ENCODE data around the gene LRP1. TPM values are rescaled to one million over a fixed set of nuclear protein-coding genes. Genes with fewer than 3 reads are reported as not detected.

LRP1 gene
- total RNA-seq, 1 donor from 2014 or later = 0.95 TPM

- DNase-seq (no peak), ATAC-seq (ENCODE audit: low read depth) (peak; percentile 26)
- Mint-ChIP-seq H3K4me1 (peaks cover 29% of the 10 kb centered on the region), H3K27ac (peak overlapping the region; percentile 50), H3K36me3 (ENCODE audit: low read depth) (peaks cover 92% of the 10 kb centered on the region), H3K9me3 (no peaks in the 10 kb centered on the region), H3K4me3 (no peak overlapping the region), H3K27me3 (no peaks in the 10 kb centered on the region)
- CTCF ChIA-PET = no interaction called here
- POLR2A ChIA-PET = interaction anchor here (16.5 to 17.0 kb wide), 3 partner anchors 2 to 28 kb away, joined by 337 to 692 read pairs (median 692); partner anchors contain the start of genes NAB2, NEMP1 and STAT6
- intact Hi-C loops (cut with micrococcal nuclease) = no loop called here
- TF ChIP-seq CTCF (IDR thresholded peaks at IDR 0.05) = no peak
Measured at GRCh38 chr12:57101892-57102695, 26.2 kb upstream of the LRP1 start.

DNA sequence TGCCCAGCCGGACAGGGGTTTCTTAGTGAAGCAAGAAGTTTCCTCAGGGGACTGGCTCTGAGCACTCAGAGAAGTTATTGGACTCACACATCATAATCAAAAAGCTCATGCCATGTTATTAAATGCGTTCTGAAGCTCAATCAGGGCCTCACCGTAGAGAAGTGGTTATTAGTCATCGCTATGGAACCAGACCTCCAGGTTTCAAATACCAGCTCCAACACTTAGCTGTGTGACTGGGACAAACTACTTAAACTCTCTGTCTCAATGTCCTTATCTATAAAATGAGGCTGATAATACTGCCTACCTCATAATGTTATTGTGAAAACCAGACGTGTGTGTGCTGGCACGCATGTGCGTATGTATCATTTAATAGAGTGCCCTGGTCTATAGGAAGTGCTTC lies 24.4 kb upstream of the LRP1 start:
- ATAC-seq (ENCODE audit: low read depth) = no peak
- Mint-ChIP-seq H3K4me3 (no peak overlapping the region), H3K27ac (no peak overlapping the region), H3K36me3 (ENCODE audit: low read depth) (peaks cover 92% of the 10 kb centered on the region), H3K27me3 (no peaks in the 10 kb centered on the region), H3K4me1 (peaks cover 41% of the 10 kb centered on the region), H3K9me3 (no peaks in the 10 kb centered on the region)
- no peak for TF ChIP-seq CTCF (IDR thresholded peaks at IDR 0.05)
- intact Hi-C loops (cut with micrococcal nuclease) = no loop called here
- POLR2A ChIA-PET = interaction anchor here (1.1 to 17.0 kb wide), 3 partner anchors 8 to 25 kb away, joined by 4 to 692 read pairs (median 13); partner anchors contain the start of genes NAB2, NEMP1 and STAT6
- CTCF ChIA-PET = interaction anchor here (1.4 to 1.5 kb wide), 2 partner anchors 8 to 20 kb away, joined by 4 read pairs; partner anchors contain the start of gene STAT6
- DNase-seq = no peak

DNA sequence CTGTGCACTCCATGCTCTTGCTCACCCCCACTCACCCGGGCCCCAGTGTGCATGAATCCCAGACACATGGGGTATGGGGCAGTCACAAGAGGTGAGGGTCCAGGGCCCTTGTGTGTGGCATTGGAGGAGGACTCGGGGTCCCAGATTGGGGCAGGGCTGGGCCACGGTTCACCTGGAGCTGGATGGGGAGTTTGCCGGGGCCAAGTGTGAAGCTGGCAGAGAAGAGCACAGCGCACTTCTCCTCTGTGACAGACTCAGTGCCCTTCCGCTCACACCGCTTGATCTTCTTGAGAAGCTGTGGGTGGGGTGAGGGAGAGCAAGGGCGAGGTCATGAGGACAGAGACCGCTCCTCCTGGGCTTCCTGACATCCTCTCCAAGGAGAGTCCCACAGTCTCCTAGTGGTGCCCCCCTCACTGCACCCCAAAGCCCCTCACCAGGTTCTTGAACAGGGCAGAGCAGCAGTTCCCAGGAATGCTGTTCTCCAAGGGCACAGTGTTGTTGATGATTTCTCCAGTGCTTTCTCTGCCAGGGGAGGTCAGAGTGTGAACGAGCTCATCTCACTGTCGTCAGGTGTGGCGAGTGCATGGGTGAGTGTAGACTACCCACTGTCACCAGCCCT lies 23.9 kb upstream of the LRP1 start:
- no peak overlapping the region for H3K27ac Mint-ChIP-seq
- no peaks in the 10 kb centered on the region for H3K9me3 Mint-ChIP-seq
- ChIA-PET CTCF (interaction anchor here (1.5 kb wide), 1 partner anchor 19 kb away, joined by 4 read pairs; no protein-coding TSS in a partner anchor), POLR2A (interaction anchor here (0.9 to 17.0 kb wide), 4 partner anchors 7 to 33 kb away, joined by 3 to 692 read pairs (median 8); partner anchors contain the start of genes NAB2, NEMP1 and STAT6)
- no peak overlapping the region for H3K4me3 Mint-ChIP-seq
- no peak for DNase-seq
- ATAC-seq (ENCODE audit: low read depth) = no peak
- H3K36me3 Mint-ChIP-seq (ENCODE audit: low read depth) = peaks cover 88% of the 10 kb centered on the region
- intact Hi-C loops (cut with micrococcal nuclease) = no loop called here
- H3K27me3 Mint-ChIP-seq = no peaks in the 10 kb centered on the region
- no peak for TF ChIP-seq CTCF (IDR thresholded peaks at IDR 0.05)
- peaks cover 41% of the 10 kb centered on the region for H3K4me1 Mint-ChIP-seq

DNA sequence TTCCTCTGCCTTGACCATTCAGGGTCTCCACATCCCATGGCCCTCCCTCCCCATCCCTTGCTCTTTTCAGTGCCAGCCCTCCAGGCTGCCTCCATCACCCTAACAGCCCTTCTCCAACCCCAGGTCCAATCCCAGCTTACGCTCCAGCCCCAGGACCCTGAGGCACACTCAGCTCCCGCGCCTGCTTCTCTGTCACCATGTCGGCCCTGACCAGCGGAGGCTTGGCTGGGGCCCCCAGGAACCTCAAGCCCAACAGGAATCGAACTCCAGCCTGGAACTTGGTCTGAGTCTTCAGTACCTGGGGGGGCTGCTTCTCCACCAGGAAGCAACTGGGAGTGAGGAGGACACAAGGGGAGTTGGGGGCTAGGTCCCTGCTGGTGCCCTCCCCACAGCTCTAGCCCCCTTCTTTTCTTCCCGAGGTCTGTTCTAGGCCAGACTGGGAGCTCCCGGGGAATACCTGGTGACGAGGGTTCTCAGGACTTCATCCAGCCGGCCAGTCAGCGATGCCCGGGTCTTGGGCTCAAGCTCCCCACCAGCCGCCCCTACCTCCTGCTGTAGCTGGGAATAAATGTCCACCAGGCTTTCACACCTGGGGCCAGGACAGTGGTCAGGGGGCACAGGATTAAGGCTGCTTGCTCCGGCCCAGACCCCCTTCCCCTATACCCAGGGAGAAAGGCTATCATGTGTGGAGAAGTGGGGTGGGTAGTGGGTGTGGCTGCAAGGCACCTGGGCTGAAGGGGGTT lies 23.1 kb upstream of the LRP1 start:
- ChIA-PET CTCF (no interaction called here), POLR2A (interaction anchor here (0.9 to 17.0 kb wide), 2 partner anchors 11 to 34 kb away, joined by 3 to 692 read pairs; partner anchors contain the start of gene NAB2)
- H3K9me3 Mint-ChIP-seq = no peaks in the 10 kb centered on the region
- ATAC-seq (ENCODE audit: low read depth) (no peak), DNase-seq (no peak)
- H3K36me3 Mint-ChIP-seq (ENCODE audit: low read depth) = peaks cover 87% of the 10 kb centered on the region
- H3K27me3 Mint-ChIP-seq = no peaks in the 10 kb centered on the region
- H3K4me1 Mint-ChIP-seq = peaks cover 48% of the 10 kb centered on the region
- TF ChIP-seq CTCF (IDR thresholded peaks at IDR 0.05) = no peak
- H3K27ac Mint-ChIP-seq = no peak overlapping the region
- H3K4me3 Mint-ChIP-seq = no peak overlapping the region
- intact Hi-C loops (cut with micrococcal nuclease) = no loop called here
